Stimulated activated CD4-positive, alpha-beta T cell treated with anti-CD3 and anti-CD28 coated beads, TNF-alpha, amount 100 ng/mL, for 24 hours (primary cell): Measurements from ENCODE around the gene LAD1.

Experiments used
- DNase-seq, 3 experiments: peaks; one replicate each; pipeline ENCODE4 v3.0.0-alpha.2; 2020; ENCODE audit warnings: low read depth in 3 of 3

LAD1 gene

GRCh38 chr1:201347498-201348210 is 51.5 kb downstream of the LAD1 start:
- DNase-seq, result no peak

DNA sequence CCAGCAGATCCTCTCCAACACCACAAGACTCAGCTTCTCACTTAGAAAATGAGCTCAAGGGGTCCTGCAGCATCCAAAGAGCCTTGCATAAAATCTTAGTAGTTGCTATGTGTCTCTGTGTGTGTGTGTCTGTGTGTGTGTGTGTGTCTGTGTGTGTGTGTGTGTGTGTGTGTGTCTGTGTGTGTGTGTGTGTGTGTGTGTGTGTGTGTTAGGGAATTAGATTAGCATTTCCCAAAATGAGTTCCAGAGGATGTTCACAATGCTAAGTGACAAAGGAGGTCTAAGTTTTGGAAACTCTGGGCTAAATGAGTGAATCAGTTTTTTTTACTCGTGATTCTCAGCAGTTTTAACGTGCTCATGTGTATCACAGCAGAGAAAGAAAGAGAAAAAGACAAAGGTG is 52.1 kb downstream of the LAD1 start:
- no peak for DNase-seq

DNA sequence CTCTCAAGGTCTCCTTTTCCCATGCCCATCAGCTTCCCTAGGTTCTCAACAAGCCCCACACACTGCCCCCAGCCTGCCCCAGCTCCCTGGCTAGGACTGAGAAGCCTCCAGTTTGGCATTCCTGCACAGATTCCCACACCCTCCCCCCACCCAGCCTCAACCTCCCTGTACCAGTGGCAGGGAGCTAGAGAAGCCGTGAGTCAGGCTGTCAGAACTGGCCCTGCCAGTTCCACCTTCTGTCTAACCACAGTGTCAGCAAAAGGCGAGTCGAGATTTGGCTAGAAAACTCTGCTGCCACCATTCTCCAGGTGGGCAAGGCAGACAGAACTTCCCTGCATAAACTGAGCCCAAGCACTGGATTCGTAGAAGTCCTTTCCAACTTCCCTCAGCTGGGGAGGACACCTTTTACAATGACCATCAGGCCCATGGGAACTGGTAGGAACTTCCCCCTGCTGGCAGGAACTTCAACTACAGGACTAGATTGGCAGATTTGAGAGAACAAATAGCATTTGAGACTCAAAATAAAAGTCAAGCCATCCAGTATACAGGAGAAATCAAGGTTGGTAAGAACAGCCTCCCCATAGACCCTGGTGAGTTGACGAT is 52.7 kb downstream of the LAD1 start:
- DNase-seq, result no peak

- DNase-seq, result no peak
Observed at GRCh38 chr1:201345081-201345355, 54.1 kb downstream of the LAD1 start.

DNA sequence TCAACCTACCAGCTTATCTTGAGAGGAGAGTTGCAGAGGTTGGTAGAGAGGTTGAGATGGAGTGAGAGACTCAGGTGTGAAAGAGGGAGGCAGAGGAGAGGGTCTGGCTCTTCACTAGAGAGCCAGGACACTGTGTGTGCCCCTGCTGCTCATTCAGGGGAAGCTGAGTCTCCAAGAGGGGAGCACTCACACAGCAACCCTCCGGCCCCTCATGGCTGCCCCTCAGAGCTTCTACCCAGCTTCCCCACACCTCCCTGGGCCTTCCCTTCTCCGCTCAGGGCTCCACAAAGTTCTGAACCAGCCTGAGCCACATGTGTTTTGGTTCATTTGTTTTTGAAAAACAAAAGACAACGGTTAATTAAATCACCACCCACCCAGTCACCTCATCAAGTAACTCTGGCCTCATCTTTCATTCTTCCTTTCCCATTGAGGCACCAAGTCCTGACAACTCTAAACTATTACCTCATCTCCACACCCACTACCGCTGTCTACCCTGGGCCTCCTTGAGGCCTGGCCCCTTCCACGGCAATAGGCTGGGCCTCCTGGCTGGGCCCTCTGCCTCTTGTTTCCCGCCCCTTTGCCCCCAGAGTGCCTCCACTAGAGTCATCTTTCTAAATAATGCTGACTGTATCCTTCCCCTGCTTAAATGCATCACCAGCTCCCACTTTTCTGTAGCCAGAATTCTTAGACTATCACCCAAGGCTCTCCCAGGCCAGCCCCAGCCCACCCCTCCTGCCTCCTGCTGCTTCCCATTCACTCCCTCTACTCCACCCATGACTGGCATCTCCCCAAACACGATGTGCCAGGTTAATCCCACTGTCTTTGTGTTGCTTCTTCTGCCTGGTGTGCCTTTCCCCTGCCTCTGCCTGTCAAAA is 54.7 kb downstream of the LAD1 start:
- DNase-seq, result no peak

DNA sequence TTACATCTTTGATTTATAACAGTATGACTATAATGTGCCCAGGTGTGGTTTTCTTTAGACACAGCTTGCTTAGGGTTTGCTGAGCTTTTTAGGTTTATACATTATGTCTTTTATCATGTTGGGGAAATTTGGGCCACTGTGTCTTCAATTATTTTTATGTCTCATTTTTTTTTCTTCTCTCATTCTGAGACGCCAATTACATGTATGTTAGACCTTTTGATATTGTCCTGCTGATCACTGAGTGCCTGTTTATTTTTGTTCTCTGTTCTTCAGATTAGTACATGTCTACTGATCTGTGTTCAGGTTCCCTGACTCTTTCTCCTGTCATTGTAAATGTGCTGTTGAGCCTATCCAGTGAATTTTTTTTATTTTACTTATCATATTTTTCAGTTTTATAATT is 57.7 kb downstream of the LAD1 start:
- DNase-seq, result no peak

GRCh38 chr1:201336711-201337450 is 62.2 kb downstream of the LAD1 start:
- DNase-seq, result no peak

DNA sequence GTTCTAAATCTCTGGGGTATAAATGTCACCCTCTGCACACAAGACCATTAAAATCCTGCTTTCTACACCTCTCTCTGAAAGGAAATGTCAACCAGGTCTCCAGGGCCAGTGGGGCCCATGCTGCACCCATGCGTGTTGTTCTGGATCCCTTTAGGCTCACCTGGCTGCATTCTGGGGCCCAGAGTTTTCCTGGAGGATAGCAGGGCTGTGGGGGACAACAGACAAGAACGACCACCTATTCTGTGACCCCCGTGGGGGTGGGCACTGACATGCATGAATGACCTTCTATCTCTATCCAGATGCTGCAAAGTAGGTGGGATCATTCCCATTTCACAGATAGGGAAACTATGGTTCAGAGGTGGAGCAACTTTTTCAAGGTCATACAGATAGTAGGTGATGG is 63.2 kb downstream of the LAD1 start:
- no peak for DNase-seq

GRCh38 chr1:201335174-201335870 is 63.8 kb downstream of the LAD1 start:
- no peak for DNase-seq

DNA sequence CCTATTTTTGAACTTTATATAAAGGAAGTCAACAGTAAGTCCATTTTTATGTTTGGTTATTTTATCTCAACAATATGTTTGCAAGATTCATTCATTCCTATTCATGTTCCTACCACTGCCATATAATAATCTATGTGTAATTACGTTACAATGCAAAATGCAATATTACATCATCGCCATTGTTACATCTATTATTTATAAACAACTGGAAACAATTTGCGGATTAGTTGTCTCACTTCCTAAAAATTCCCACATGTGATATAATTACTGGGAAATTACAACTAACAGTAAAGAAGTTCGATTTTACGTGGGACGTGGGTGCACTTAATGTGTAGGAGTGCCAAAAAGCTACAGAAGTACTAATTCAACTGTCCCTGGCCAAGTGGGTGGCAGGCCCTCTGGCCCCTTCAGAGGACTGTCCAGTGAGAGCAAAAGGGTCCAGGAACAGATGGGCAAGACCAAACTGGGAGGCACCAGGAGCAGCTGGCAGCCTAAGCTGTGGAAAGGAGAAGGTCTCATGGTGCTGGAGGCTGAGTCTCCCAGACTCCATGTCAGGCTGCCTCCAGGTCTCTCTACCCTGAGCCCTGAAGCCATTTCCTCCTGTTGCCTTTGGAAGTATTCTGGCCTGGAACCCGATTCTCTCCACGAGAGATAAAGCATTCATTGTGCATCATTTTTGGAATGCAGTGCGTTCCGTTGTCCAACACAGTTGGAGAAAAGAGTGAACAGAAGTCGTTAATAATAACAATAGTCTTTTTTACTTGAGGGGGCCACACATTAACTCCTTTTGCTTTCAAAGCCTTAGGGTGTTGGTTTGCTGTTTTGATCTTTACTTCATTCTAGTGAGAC is 64.6 kb downstream of the LAD1 start:
- DNase-seq, result no peak

DNA sequence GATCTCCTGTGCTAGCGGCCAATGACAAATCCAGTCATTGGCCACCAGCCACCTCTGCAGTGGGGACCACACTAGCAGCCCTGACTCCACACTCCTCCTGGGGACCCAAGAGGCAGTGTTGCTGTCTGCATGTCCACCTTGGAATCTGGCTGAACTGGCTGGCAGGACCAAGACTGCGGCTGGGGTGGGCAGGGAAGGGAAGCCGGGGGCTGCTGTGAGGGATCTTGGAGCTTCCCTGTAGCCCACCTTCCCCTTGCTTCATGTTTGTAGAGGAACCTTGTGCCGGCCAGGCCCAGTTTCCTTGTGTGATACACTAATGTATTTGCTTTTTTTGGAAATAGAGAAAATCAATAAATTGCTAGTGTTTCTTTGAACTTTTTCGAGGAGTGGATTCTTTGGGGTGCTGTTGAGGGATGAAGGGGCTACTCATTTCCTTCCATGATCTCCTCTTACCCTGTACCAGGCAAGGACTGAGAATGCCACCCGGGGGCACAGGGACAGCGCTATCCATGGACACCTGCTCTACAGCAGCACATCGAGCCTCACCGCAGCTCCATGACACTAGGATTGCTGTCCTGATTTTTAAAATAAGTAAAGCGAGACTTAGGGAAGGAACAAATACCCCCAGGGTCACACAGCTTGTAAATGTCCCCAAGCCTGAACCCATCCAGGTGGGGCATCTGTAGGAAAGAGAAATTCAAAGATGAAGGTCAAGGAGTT is 66.3 kb downstream of the LAD1 start:
- no peak for DNase-seq

- no peak for DNase-seq
Observed at GRCh38 chr1:201332021-201332420, 67.1 kb downstream of the LAD1 start.

DNA sequence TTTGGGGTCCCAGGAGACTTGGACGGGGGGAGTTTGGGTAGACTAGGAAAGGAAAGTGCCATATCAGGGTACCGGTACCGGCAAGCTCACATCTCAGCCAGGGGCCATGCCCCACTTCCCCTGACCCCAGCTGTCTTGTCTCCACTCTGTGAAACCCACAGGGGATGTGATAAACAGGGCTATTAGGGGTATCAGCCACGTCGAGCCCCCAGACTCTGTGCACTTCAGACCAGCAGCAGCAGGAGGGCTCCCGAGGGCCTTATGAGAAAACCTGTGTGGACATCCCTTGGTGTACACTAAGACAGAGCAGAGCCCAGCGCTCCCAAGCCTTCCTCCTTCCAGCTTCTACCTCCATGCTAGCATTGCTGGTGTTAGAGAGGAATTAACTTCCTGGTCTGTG is 68.0 kb downstream of the LAD1 start:
- DNase-seq, result no peak
